Hepatocyte (in vitro differentiated cells): ENCODE data around the gene FAIM.
"Not testable (repeated sequence)": the region's sequence is repeated elsewhere in the genome, so short reads cannot be mapped to it uniquely, and the experiment has no call there.

Experiments
- EZH2phosphoT487 ChIP-seq: fragments of 200-600 bp; sonication (generic); IDR thresholded peaks from one replicate; pipeline ENCODE4 v1.6.1; 2018; ENCODE audit warnings: antibody characterized with exemption, mild to moderate bottlenecking, low read depth, moderate library complexity; ENCODE audit not compliant: unreplicated experiment, severe bottlenecking
- TF ChIP-seq, protein P1 (sequence below): fragments of 200-600 bp; sonication (generic); IDR thresholded peaks from 2 replicates; pipeline ENCODE4 v1.5.1; 2016; ENCODE audit warnings: antibody characterized with exemption, mild to moderate bottlenecking; ENCODE audit not compliant: poor library complexity

DNA sequence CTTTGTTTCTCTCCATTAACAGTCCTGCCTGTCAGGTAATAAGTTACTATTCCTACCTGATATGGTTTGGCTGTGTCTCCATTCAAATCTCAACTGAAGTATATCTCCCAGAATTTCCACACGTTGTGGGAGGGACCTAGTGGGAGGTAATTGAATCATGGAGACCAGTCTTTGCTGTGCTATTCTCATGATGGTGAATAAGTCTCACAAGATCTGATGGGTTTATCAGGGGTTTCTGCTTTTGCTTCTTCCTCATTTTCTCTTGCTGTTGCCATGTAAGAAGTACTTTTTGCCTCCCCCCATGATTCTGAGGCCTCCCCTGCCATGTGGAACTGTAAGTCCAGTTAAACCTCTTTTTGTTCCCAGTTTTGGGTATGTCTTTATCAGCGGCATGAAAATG is 6.9 kb upstream of the FAIM start:
- TF ChIP-seq, protein P1, sequence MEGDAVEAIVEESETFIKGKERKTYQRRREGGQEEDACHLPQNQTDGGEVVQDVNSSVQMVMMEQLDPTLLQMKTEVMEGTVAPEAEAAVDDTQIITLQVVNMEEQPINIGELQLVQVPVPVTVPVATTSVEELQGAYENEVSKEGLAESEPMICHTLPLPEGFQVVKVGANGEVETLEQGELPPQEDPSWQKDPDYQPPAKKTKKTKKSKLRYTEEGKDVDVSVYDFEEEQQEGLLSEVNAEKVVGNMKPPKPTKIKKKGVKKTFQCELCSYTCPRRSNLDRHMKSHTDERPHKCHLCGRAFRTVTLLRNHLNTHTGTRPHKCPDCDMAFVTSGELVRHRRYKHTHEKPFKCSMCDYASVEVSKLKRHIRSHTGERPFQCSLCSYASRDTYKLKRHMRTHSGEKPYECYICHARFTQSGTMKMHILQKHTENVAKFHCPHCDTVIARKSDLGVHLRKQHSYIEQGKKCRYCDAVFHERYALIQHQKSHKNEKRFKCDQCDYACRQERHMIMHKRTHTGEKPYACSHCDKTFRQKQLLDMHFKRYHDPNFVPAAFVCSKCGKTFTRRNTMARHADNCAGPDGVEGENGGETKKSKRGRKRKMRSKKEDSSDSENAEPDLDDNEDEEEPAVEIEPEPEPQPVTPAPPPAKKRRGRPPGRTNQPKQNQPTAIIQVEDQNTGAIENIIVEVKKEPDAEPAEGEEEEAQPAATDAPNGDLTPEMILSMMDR = not testable (repeated sequence)
- TF ChIP-seq EZH2phosphoT487 = not testable (repeated sequence)
